Stimulated activated effector memory CD8-positive, alpha-beta T cell treated with anti-CD3 and anti-CD28 coated beads, Interleukin-12 subunit alpha, Interleukin-12 subunit beta, amount 100 ng/mL, for 72 hours (primary cell): ENCODE results near the gene RNASE3.
"Not testable (repeated sequence)": the region's sequence is repeated elsewhere in the genome, so short reads cannot be mapped to it uniquely, and the experiment has no call there.

Experiments used
- ATAC-seq: fragments of 150-1000 bp; cut with Tn5 transposase; 2 replicates; pipeline ENCODE4 v1.10.0; 2021
- DNase-seq, 2 donors: peaks; one replicate each; pipeline ENCODE4 v3.0.0; 2021 to 2022; ENCODE audit warnings: low spot score in 2 of 2
- H3K27ac Mint-ChIP-seq: one replicate; pipeline ENCODE4 v1.8.0; 2022; ENCODE audit warnings: mild to moderate bottlenecking, mixed read lengths
- H3K36me3 Mint-ChIP-seq: one replicate; pipeline ENCODE4 v1.8.0; 2022; ENCODE audit warnings: mild to moderate bottlenecking, mixed read lengths
- H3K4me1 Mint-ChIP-seq: one replicate; pipeline ENCODE4 v1.8.0; 2022; ENCODE audit warnings: mixed read lengths
- H3K4me3 Mint-ChIP-seq: one replicate; pipeline ENCODE4 v1.8.0; 2022; ENCODE audit warnings: mild to moderate bottlenecking, mixed read lengths
- H3K9me3 Mint-ChIP-seq: one replicate; pipeline ENCODE4 v1.8.0; 2022; ENCODE audit warnings: mixed read lengths

Gene RNASE3

GRCh38 chr14:20891126-20891825 lies at the start of gene RNASE3:
Gene RNASE3 (plus strand): TSS chr14:20891385. CDS start chr14:20891687, 302 bp downstream.
- ATAC-seq, H3K9me3 Mint-ChIP-seq, H3K36me3 Mint-ChIP-seq, DNase-seq, H3K27ac Mint-ChIP-seq, H3K4me3 Mint-ChIP-seq, H3K4me1 Mint-ChIP-seq: not testable (repeated sequence)

GRCh38 chr14:20846560-20846959 lies 44.6 kb upstream of the RNASE3 start:
- H3K9me3 Mint-ChIP-seq: no peaks in the 10 kb centered on the region
- no peak for ATAC-seq
- no peaks in the 10 kb centered on the region for H3K4me1 Mint-ChIP-seq
- H3K4me3 Mint-ChIP-seq: no peak overlapping the region
- DNase-seq: no peak
- no peak overlapping the region for H3K27ac Mint-ChIP-seq
- no peaks in the 10 kb centered on the region for H3K36me3 Mint-ChIP-seq

- no peak overlapping the region for H3K27ac Mint-ChIP-seq
- H3K9me3 Mint-ChIP-seq: no peaks in the 10 kb centered on the region
- H3K36me3 Mint-ChIP-seq: no peaks in the 10 kb centered on the region
- no peak overlapping the region for H3K4me3 Mint-ChIP-seq
- ATAC-seq (no peak), DNase-seq (no peak)
- H3K4me1 Mint-ChIP-seq: no peaks in the 10 kb centered on the region
Measured at GRCh38 chr14:20848316-20848954, 42.8 kb upstream of the RNASE3 start.

DNA sequence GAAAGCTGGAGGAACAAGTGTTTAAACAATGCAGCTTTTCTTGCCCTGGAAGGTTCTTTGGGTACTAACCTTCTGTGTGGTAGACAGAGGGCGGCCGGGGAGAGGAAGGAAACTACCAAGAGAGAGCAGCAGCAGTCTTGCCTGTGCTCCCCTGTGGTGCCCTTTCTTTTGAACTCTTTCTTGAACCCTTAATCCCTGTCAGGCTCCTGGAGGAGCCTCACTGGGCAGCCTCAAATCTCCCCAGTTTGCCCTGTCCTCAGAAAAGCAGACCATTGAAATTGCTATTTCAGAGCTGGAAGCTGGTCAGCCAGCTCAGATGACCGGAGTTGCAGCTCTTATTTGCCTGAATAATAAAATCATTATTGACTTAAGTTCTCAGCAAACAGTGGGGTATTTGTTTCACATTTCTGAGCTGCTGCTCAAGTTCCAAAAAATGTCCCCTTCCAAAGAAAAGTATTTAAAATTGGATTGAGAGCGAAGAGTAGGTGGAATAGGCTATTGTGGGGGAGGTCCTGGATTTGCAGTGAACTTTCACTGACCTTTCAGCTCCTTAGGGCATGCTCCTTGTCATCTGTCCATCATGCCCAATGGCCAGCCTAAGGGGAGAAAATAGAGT lies 42.1 kb upstream of the RNASE3 start:
- Mint-ChIP-seq H3K36me3 (no peaks in the 10 kb centered on the region), H3K9me3 (no peaks in the 10 kb centered on the region), H3K4me1 (no peaks in the 10 kb centered on the region), H3K4me3 (no peak overlapping the region), H3K27ac (no peak overlapping the region)
- no peak for DNase-seq
- ATAC-seq: no peak

DNA sequence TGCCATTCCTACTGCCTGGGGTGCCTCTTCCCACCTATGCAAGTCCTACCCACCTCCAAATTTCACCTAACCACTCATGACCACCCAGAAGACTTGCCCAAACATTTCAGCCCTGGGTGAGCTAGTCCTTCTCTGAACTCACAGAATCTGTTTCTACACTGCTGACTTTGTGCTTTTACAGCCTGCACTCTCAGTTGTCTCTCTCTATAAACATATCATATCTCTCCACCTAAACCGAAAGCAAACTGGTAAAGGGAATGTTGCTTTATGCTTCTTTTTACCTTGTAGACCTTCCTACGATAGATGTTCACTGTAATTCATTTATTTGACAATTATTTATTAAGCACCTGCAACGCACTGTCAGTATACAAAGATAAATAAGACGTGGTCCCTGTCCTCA lies 38.1 kb upstream of the RNASE3 start:
- no peak for ATAC-seq
- H3K4me3 Mint-ChIP-seq: no peak overlapping the region
- H3K9me3 Mint-ChIP-seq: no peaks in the 10 kb centered on the region
- H3K36me3 Mint-ChIP-seq: no peaks in the 10 kb centered on the region
- no peaks in the 10 kb centered on the region for H3K4me1 Mint-ChIP-seq
- no peak overlapping the region for H3K27ac Mint-ChIP-seq
- DNase-seq: no peak

DNA sequence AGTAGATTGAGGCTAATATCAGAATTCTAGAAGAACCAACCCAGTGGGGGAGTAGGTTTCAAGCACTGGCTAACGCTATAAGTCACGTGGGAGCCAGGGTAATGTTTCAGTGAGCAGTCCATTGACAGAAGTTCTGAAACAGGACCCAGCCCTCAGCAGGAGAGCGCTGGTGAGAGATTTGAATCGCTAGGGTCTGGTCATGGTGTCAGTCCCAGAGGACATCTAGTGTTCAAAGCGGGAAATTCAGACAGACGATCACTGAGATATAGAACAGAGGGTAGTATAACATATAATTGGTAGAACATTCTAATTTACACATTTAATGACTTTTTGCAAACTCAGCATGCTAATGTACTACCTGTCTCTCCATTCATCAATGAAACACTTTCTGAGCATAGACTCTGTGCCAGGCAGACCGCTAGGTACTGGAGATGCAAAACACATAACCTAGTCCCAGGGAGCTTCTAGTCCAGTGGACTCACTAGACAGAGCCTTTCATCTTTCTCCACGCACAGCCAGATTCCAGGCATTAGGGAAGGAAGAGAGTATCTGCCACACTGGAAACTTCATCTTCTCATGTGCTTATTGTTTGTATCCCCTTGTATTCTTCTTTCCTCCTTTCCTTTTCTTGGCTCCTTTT lies 35.4 kb upstream of the RNASE3 start:
- Mint-ChIP-seq H3K9me3 (no peaks in the 10 kb centered on the region), H3K4me3 (no peak overlapping the region), H3K4me1 (no peaks in the 10 kb centered on the region), H3K27ac (no peak overlapping the region), H3K36me3 (no peaks in the 10 kb centered on the region)
- peak; percentile 93 for ATAC-seq
- DNase-seq: peak in 1 of 2 donors; percentile 55

- ATAC-seq (no peak), DNase-seq (no peak)
- H3K36me3 Mint-ChIP-seq: no peaks in the 10 kb centered on the region
- no peaks in the 10 kb centered on the region for H3K9me3 Mint-ChIP-seq
- no peaks in the 10 kb centered on the region for H3K4me1 Mint-ChIP-seq
- no peak overlapping the region for H3K27ac Mint-ChIP-seq
- no peak overlapping the region for H3K4me3 Mint-ChIP-seq
Measured at GRCh38 chr14:20857207-20857606, 34.0 kb upstream of the RNASE3 start.

DNA sequence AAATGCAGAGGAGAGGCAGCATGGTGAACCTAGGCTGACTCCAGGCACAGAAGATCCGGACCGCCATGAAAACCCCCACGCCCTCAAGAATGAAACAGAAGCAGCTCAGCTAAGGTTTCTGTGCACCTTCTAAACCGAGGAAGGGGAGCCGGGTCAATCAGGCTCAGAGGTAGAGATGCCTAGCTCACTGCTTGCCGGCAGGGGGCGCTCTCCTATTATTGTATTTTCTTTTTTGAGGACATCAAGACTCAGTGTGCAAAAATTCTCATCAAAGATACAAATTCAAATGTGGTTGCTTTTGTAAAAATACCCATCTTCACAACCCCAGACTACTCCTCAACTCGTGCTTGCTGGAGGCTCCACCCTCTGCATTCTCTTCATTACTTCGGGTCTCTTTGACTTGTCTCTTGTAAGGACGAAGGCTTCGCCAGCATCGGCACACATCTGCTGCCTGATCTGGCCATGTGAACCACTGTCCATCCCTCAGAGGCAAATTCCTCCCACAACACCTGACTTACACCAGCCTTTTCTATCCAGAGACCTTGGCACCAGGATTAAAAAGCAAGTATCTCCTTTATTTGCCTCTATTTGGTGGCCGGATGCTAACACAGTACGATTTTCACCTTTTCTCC lies 33.4 kb upstream of the RNASE3 start:
- Mint-ChIP-seq H3K36me3 (no peaks in the 10 kb centered on the region), H3K9me3 (no peaks in the 10 kb centered on the region), H3K4me3 (no peak overlapping the region), H3K4me1 (no peaks in the 10 kb centered on the region), H3K27ac (no peak overlapping the region)
- DNase-seq (peak; percentile 65 to 82), ATAC-seq (peak; percentile 75)

DNA sequence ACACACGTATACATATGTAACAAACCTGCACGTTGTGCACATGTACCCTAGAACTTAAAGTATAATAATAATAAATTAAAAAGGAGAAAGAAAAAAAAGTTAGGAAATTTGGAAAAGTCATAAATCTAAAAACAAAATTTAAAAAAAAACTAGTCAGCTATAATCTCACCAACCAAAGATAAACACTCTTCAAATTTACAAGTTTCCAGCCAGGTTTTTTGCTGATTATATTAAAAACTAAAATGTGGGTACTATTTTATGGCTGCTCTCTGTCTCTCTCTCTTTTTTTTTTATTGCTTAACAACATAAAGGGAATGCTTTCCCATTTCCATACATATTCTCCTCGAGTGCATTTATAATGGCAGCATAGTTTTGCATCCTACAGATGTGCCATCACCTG lies 25.0 kb upstream of the RNASE3 start:
- DNase-seq: no peak
- Mint-ChIP-seq H3K9me3 (no peaks in the 10 kb centered on the region), H3K36me3 (no peaks in the 10 kb centered on the region), H3K4me3 (no peak overlapping the region), H3K4me1 (no peaks in the 10 kb centered on the region), H3K27ac (no peak overlapping the region)
- ATAC-seq: no peak

DNA sequence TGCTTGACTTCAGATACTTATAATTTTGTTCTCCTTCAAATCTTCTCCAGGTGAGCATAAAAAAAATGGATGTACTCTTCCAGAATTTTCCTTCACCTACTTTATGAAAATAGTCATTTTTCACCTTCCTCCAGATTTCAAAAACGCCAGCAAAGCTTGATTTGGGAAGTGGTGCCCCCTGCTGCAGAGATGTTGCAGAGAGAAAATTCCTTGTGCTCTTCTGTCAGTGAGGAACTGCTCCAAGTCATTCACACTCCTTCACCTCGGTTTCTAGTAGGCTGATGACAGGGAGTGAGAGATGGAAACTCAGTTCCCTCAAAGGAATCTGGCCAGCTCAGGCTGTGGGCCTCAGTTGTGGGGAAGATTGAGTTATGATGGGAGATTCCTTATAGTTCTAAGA lies 24.2 kb upstream of the RNASE3 start:
- DNase-seq (no peak), ATAC-seq (no peak)
- Mint-ChIP-seq H3K4me1 (no peaks in the 10 kb centered on the region), H3K36me3 (no peaks in the 10 kb centered on the region), H3K9me3 (no peaks in the 10 kb centered on the region), H3K4me3 (no peak overlapping the region), H3K27ac (no peak overlapping the region)

- peaks cover 10% of the 10 kb centered on the region for H3K4me1 Mint-ChIP-seq
- H3K36me3 Mint-ChIP-seq: no peaks in the 10 kb centered on the region
- no peaks in the 10 kb centered on the region for H3K9me3 Mint-ChIP-seq
- DNase-seq: peak; percentile 68 to 87
- peak overlapping the region; percentile 37 for H3K4me3 Mint-ChIP-seq
- H3K27ac Mint-ChIP-seq: no peak overlapping the region
- peak; percentile 92 for ATAC-seq
Measured at GRCh38 chr14:20873370-20874177, 17.6 kb upstream of the RNASE3 start.

GRCh38 chr14:20877016-20877415 lies 14.2 kb upstream of the RNASE3 start:
- Mint-ChIP-seq H3K4me1 (peaks cover 20% of the 10 kb centered on the region), H3K9me3 (no peaks in the 10 kb centered on the region), H3K4me3 (no peak overlapping the region), H3K36me3 (no peaks in the 10 kb centered on the region), H3K27ac (no peak overlapping the region)
- DNase-seq: no peak
- no peak for ATAC-seq

DNA sequence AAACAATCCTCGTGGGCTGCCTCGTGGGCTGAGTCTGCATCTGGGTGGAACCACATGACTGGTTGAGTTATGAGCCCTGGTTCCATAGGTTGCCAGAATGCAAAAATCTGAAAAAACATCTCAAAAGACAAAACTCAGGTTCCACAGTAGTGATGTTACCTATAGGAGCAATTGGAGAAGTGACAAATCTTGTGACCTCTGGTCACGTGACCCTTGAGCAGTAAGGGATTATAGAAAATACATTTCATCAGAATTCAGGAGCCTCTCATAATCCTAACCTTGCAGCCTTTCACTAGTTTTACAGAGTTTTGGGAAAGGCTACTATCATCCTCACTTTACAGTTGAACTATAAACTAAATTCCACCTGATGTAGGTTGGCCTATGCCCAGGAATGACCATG lies 12.5 kb upstream of the RNASE3 start:
- Mint-ChIP-seq H3K9me3 (no peaks in the 10 kb centered on the region), H3K36me3 (no peaks in the 10 kb centered on the region), H3K4me1 (peaks cover 14% of the 10 kb centered on the region), H3K4me3 (no peak overlapping the region), H3K27ac (no peak overlapping the region)
- ATAC-seq (no peak), DNase-seq (no peak)

DNA sequence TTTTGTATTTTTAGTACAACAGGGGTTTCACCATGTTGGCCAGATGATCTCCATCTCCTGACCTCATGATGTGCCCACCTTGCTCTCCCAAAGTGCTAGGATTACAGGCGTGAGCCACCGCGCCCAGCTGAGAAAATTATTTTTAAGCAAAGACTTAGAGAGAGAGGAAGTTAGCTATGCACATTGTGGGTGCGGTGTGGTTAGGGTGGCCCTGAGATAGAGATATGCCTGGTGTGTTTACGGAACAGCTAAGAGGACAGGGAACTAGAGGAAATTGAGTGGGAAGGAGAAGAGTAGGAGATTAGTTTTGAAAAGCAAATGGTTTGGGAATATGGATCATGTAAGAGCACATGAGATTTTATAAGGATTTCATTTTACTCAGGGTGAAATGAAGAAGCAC lies 10.0 kb upstream of the RNASE3 start:
- not testable (repeated sequence) for DNase-seq, H3K9me3 Mint-ChIP-seq, H3K36me3 Mint-ChIP-seq, H3K4me3 Mint-ChIP-seq, H3K4me1 Mint-ChIP-seq, H3K27ac Mint-ChIP-seq
- ATAC-seq: peak; percentile 51

- peak; percentile 69 for ATAC-seq
- H3K36me3 Mint-ChIP-seq, H3K4me1 Mint-ChIP-seq, DNase-seq, H3K27ac Mint-ChIP-seq, H3K4me3 Mint-ChIP-seq, H3K9me3 Mint-ChIP-seq: not testable (repeated sequence)
Measured at GRCh38 chr14:20882787-20883186, 8.4 kb upstream of the RNASE3 start.
